HG03060 (cell line): ENCODE results near the gene ATP11A.
"Not testable (repeated sequence)": the region's sequence is repeated elsewhere in the genome, so short reads cannot be mapped to it uniquely, and the experiment has no call there.

Experiments
- ATAC-seq: cut with Tn5 transposase; IDR thresholded peaks from one replicate; pipeline ENCODE4 v1.9.1; 2021; ENCODE audit warnings: low read depth, moderate number of reproducible peaks; ENCODE audit not compliant: unreplicated experiment

ATP11A gene

GRCh38 chr13:112708560-112709240, 18.9 kb downstream of the ATP11A start:
- ATAC-seq: no peak

GRCh38 chr13:112709316-112709715, 19.5 kb downstream of the ATP11A start:
- not testable (repeated sequence) for ATAC-seq

- no peak for ATAC-seq
These were observed 20.3 kb downstream of the ATP11A start for GRCh38 chr13:112709825-112710783.

GRCh38 chr13:112710855-112711527, 21.2 kb downstream of the ATP11A start:
- ATAC-seq: no peak

- no peak for ATAC-seq
These were observed 21.9 kb downstream of the ATP11A start for GRCh38 chr13:112711528-112712265.

- ATAC-seq: no peak
These were observed 22.8 kb downstream of the ATP11A start for GRCh38 chr13:112712451-112713207.

GRCh38 chr13:112713517-112714253, 23.8 kb downstream of the ATP11A start:
- ATAC-seq: no peak

- ATAC-seq: no peak
These were observed 24.7 kb downstream of the ATP11A start for GRCh38 chr13:112714376-112715174.

- ATAC-seq: no peak
These were observed 25.4 kb downstream of the ATP11A start for GRCh38 chr13:112715210-112715609.

- ATAC-seq: no peak
These were observed 26.1 kb downstream of the ATP11A start for GRCh38 chr13:112715715-112716460.

GRCh38 chr13:112716461-112716820, 26.6 kb downstream of the ATP11A start:
- ATAC-seq: no peak

- ATAC-seq: no peak
These were observed 27.1 kb downstream of the ATP11A start for GRCh38 chr13:112716841-112717520.

GRCh38 chr13:112718318-112718717, 28.5 kb downstream of the ATP11A start:
- ATAC-seq: no peak

GRCh38 chr13:112719016-112719415, 29.2 kb downstream of the ATP11A start:
- no peak for ATAC-seq

GRCh38 chr13:112719556-112719955, 29.7 kb downstream of the ATP11A start:
- no peak for ATAC-seq

GRCh38 chr13:112720251-112720650, 30.4 kb downstream of the ATP11A start:
- no peak for ATAC-seq

- ATAC-seq: no peak
These were observed 31.0 kb downstream of the ATP11A start for GRCh38 chr13:112720814-112721197.
